SU-DHL-6 (cell line): ENCODE results near the gene COL17A1.

ENCODE experiments used
- EZH2phosphoT487 ChIP-seq: fragments of 200-600 bp; sonication (generic), shearing (Covaris generic); conservative IDR thresholded peaks from 2 replicates; pipeline ENCODE4 v1.6.1; 2018; ENCODE audit warnings: mild to moderate bottlenecking, antibody characterized with exemption, low read length, moderate library complexity, mixed read lengths
- TF ChIP-seq, protein P1 (sequence below): fragments of 200-600 bp; sonication (generic); IDR thresholded peaks from one replicate; pipeline ENCODE4 v1.5.1; 2017; ENCODE audit warnings: antibody characterized with exemption, mild to moderate bottlenecking, low read length, moderate library complexity; ENCODE audit not compliant: insufficient read depth, poor library complexity, severe bottlenecking

- TF ChIP-seq, protein P1, sequence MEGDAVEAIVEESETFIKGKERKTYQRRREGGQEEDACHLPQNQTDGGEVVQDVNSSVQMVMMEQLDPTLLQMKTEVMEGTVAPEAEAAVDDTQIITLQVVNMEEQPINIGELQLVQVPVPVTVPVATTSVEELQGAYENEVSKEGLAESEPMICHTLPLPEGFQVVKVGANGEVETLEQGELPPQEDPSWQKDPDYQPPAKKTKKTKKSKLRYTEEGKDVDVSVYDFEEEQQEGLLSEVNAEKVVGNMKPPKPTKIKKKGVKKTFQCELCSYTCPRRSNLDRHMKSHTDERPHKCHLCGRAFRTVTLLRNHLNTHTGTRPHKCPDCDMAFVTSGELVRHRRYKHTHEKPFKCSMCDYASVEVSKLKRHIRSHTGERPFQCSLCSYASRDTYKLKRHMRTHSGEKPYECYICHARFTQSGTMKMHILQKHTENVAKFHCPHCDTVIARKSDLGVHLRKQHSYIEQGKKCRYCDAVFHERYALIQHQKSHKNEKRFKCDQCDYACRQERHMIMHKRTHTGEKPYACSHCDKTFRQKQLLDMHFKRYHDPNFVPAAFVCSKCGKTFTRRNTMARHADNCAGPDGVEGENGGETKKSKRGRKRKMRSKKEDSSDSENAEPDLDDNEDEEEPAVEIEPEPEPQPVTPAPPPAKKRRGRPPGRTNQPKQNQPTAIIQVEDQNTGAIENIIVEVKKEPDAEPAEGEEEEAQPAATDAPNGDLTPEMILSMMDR = no peak
- no peak for TF ChIP-seq EZH2phosphoT487
Observed at GRCh38 chr10:104040862-104041789, 44.6 kb downstream of the COL17A1 start.
